ENCODE data around the gene INPP4A. TPM values are rescaled to one million over a fixed set of nuclear protein-coding genes. Genes with fewer than 3 reads are reported as not detected.

Gene INPP4A
- total and polyA plus RNA-seq, 2 donors (not counting 3 experiments of a cell fraction or from before 2014, with no cell fraction given) = 14.9 to 28.8 TPM

GRCh38 chr2:98547092-98547790 is 102.6 kb downstream of the INPP4A start:
- dilution Hi-C loops (cut with MboI; ENCODE audit: extremely low pct_ligation_motif_present, low sequenced_read_pairs) (no loop called here), intact Hi-C loops (cut with micrococcal nuclease) (no loop called here)
- no peak for TF ChIP-seq POLR2AphosphoS5 (IDR thresholded peaks at IDR 0.05; ENCODE audit: insufficient read depth, low read depth, low read length)
- TF ChIP-seq MYC (IDR thresholded peaks at IDR 0.05; ENCODE audit: low read depth, low read length) = no peak
- no peak for TF ChIP-seq MAX (IDR thresholded peaks at IDR 0.05; ENCODE audit: insufficient read depth, insufficient read length)
- no peak for TF ChIP-seq POLR2A (IDR thresholded peaks at IDR 0.05; ENCODE audit: low read depth, low read length)
- TF ChIP-seq JUN (IDR thresholded peaks at IDR 0.05; ENCODE audit: borderline replicate concordance, insufficient read depth, insufficient read length, low read depth) = no peak
- no peak for TF ChIP-seq GATA2 (IDR thresholded peaks at IDR 0.05; ENCODE audit: insufficient read depth, insufficient read length, low read depth, low read length)
- TF ChIP-seq CTCF (IDR thresholded peaks at IDR 0.05; ENCODE audit: extremely low read depth in 1 of 2, insufficient read depth in 1 of 2, low read depth in 1 of 2, low read length in 2 of 2) = no peak
- no peak for TF ChIP-seq EZH2 (IDR thresholded peaks at IDR 0.05; ENCODE audit: borderline replicate concordance, low read depth, low read length, severe bottlenecking)
- TF ChIP-seq FOS (IDR thresholded peaks at IDR 0.05; ENCODE audit: borderline replicate concordance, insufficient read depth, low read length) = no peak
- no peak overlapping the region for H2AFZ ChIP-seq (ENCODE audit: low read depth, low read length)
- no peak overlapping the region for H3K9ac ChIP-seq (replicated peaks; ENCODE audit: extremely low read depth, insufficient read depth, low read length)
- H3K9me1 ChIP-seq (replicated peaks; ENCODE audit: control insufficient read depth, extremely low read depth, insufficient read depth, low read length) = no peaks in the 10 kb centered on the region
- CTCF ChIA-PET = interaction anchor here (1.4 kb wide), 1 partner anchor 22 kb away, joined by 3 read pairs; no protein-coding TSS in a partner anchor
- no peak overlapping the region for H3K4me3 ChIP-seq (replicated peaks in 1 of 3; ENCODE audit: insufficient read depth in 1 of 3, low read depth in 1 of 3, low read length in 3 of 3)
- FAIRE-seq (no peak), DNase-seq (ENCODE audit: low read depth, low spot score) (no peak)
- H3K36me3 ChIP-seq (ENCODE audit: control insufficient read depth in 2 of 2, extremely low read depth in 1 of 2, insufficient read depth in 2 of 2, low read length in 2 of 2) = peaks cover 0 to 13% of the 10 kb centered on the region in 2 experiments
- no peak overlapping the region for H3K27ac ChIP-seq (ENCODE audit: insufficient read depth, low read depth, low read length)
- H3K4me1 ChIP-seq (ENCODE audit: control insufficient read depth, extremely low read depth, insufficient read depth, low read length) = no peaks in the 10 kb centered on the region
- H3K27me3 ChIP-seq (ENCODE audit: control insufficient read depth in 2 of 2, insufficient read depth in 2 of 2, low read length in 2 of 2) = no peaks in the 10 kb centered on the region
- H4K20me1 ChIP-seq (replicated peaks; ENCODE audit: control insufficient read depth, extremely low read depth, insufficient read depth, low read length) = no peaks in the 10 kb centered on the region
- H3K79me2 ChIP-seq (ENCODE audit: control insufficient read depth, insufficient read depth, low read length) = no peaks in the 10 kb centered on the region
- no TSS peak for BruUV-seq (replicated peaks)
- H3K9me3 ChIP-seq (replicated peaks; ENCODE audit: control insufficient read depth, insufficient read depth, low read length) = no peaks in the 10 kb centered on the region
- H3K4me2 ChIP-seq (ENCODE audit: insufficient read depth, low read length) = no peak overlapping the region
- POLR2A ChIA-PET = no interaction called here

Measured in endothelial cell of umbilical vein (primary cell).